Peyer's patch (tissue), 4 donors: ENCODE measurements around the gene AFDN.

ENCODE experiments used
- POLR2A ChIP-seq, 2 donors: fragments of 450-650 bp; IDR thresholded peaks; one replicate each; pipeline ENCODE4 v1.5.1; 2017; ENCODE audit warnings: antibody characterized with exemption in 2 of 2, mild to moderate bottlenecking in 2 of 2, moderate library complexity in 2 of 2
- TF ChIP-seq, protein P1 (sequence below), 6 experiments: fragments of 450-650 bp in 4 of 6; fragments of 200-600 bp in 2 of 6; sonication (generic) in 1 of 6; IDR thresholded peaks; one replicate each; pipeline ENCODE4 v1.5.1; 2017 to 2019; ENCODE audit warnings: antibody characterized with exemption in 6 of 6, mild to moderate bottlenecking in 3 of 6, moderate library complexity in 1 of 6

DNA sequence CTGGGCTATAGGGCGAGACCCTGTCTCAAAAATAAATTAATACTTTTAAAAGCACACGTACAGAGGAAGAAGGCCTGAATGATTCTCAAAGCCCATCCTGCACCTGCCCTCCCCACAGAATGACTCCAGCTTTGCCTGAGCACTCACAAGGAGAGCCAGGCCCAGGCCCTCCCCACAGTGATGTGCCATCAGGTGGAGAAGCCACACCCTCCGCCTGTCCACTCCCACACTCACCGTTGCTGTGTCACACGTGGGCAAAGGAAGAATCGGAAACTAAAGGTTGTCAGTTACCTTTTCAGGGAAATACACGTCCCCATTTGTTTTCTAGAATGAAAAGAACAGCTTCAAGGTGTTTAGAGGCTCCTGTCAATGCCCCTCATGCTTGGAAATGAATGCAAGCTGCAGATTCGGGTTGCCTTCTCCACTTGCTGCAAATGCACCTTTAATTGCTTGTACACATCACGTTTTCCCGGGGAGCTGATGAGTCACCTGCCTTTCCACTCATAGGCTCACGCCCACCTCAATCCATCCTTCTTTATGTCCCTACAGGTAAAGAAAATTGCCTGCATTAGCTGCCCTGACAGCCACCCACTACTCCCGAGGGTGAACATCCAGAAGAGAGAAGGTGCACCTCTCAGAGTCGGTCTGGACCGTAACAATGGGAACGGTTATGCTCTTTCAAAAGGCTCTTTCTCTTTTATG, 45.5 kb upstream of the AFDN start:
- TF ChIP-seq, protein P1, sequence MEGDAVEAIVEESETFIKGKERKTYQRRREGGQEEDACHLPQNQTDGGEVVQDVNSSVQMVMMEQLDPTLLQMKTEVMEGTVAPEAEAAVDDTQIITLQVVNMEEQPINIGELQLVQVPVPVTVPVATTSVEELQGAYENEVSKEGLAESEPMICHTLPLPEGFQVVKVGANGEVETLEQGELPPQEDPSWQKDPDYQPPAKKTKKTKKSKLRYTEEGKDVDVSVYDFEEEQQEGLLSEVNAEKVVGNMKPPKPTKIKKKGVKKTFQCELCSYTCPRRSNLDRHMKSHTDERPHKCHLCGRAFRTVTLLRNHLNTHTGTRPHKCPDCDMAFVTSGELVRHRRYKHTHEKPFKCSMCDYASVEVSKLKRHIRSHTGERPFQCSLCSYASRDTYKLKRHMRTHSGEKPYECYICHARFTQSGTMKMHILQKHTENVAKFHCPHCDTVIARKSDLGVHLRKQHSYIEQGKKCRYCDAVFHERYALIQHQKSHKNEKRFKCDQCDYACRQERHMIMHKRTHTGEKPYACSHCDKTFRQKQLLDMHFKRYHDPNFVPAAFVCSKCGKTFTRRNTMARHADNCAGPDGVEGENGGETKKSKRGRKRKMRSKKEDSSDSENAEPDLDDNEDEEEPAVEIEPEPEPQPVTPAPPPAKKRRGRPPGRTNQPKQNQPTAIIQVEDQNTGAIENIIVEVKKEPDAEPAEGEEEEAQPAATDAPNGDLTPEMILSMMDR (IDR thresholded peaks at IDR 0.05) = no peak
- no peak for TF ChIP-seq POLR2A (IDR thresholded peaks at IDR 0.05)
